ENCODE results near the gene MAPK8IP1. TPM values are rescaled to one million over a fixed set of nuclear protein-coding genes. Genes with fewer than 3 reads are reported as not detected.
"Not testable (repeated sequence)": the region's sequence is repeated elsewhere in the genome, so short reads cannot be mapped to it uniquely, and the experiment has no call there.

MAPK8IP1 gene
- 1 to 10 TPM; 3.6 to 8.0 (median 4.5) TPM for total RNA-seq

GRCh38 chr11:45885274-45885920, at the start of gene MAPK8IP1:
Gene MAPK8IP1, plus strand, starts transcription at chr11:45885651. Its CDS starts 170 bp downstream, at chr11:45885821.
- 12% methylated on average over 5 of the region's 73 CpGs for WGBS
- H3K4me1 ChIP-seq = peaks cover 11% of the 10 kb centered on the region
- no peaks in the 10 kb centered on the region for H3K9me3 ChIP-seq
- no peak for TF ChIP-seq EP300 (IDR thresholded peaks at IDR 0.05)
- no peak for TF ChIP-seq POLR2AphosphoS5 (IDR thresholded peaks at IDR 0.05)
- TF ChIP-seq CTCF (IDR thresholded peaks at IDR 0.05) = no peak
- no peak for TF ChIP-seq POLR2A (IDR thresholded peaks at IDR 0.05)
- DNase-seq (ENCODE audit: low spot score in 2 of 2) = no peak
- H3K4me3 ChIP-seq = peak within 1 kb of the TSS; percentile 60
- H3K27me3 ChIP-seq = no peaks in the 10 kb centered on the region
- H3K36me3 ChIP-seq = peaks cover 23% of the 10 kb centered on the region
- H3K27ac ChIP-seq = no peak within 1 kb of the TSS

- DNase-seq (ENCODE audit: low spot score in 2 of 2) = no peak
- 90% methylated on average over 6 of the region's 6 CpGs for WGBS
- H3K4me3 ChIP-seq = no peak overlapping the region
- H3K9me3 ChIP-seq = no peaks in the 10 kb centered on the region
- TF ChIP-seq EP300 (IDR thresholded peaks at IDR 0.05) (no peak), CTCF (IDR thresholded peaks at IDR 0.05) (no peak), POLR2A (IDR thresholded peaks at IDR 0.05) (no peak), POLR2AphosphoS5 (IDR thresholded peaks at IDR 0.05) (no peak)
- no peak overlapping the region for H3K27ac ChIP-seq
- H3K36me3 ChIP-seq = no peaks in the 10 kb centered on the region
- H3K27me3 ChIP-seq = no peaks in the 10 kb centered on the region
- H3K4me1 ChIP-seq = peaks cover 11% of the 10 kb centered on the region
These were observed 46.2 kb upstream of the MAPK8IP1 start for GRCh38 chr11:45839204-45839603.

GRCh38 chr11:45840251-45840650, 45.2 kb upstream of the MAPK8IP1 start:
- not testable (repeated sequence) for H3K36me3 ChIP-seq; H3K27me3 ChIP-seq; H3K4me3 ChIP-seq; H3K9me3 ChIP-seq; DNase-seq (ENCODE audit: low spot score in 2 of 2); H3K27ac ChIP-seq
- 82% methylated on average over 13 of the region's 13 CpGs for WGBS
- peaks cover 12% of the 10 kb centered on the region for H3K4me1 ChIP-seq

- H3K4me3 ChIP-seq = peak overlapping the region; percentile 7
- H3K27me3 ChIP-seq = no peaks in the 10 kb centered on the region
- peak overlapping the region; percentile 72 for H3K27ac ChIP-seq
- no peaks in the 10 kb centered on the region for H3K9me3 ChIP-seq
- peak; percentile 97 to 98 for DNase-seq (ENCODE audit: low spot score in 2 of 2)
- no peak for TF ChIP-seq EP300 (IDR thresholded peaks at IDR 0.05)
- TF ChIP-seq CTCF (IDR thresholded peaks at IDR 0.05) = peak; percentile 95
- TF ChIP-seq POLR2AphosphoS5 (IDR thresholded peaks at IDR 0.05) = peak in 1 of 3 donors; percentile 45
- peak in 1 of 2 donors; percentile 31 for TF ChIP-seq POLR2A (IDR thresholded peaks at IDR 0.05)
- no peaks in the 10 kb centered on the region for H3K36me3 ChIP-seq
- 19% methylated on average over 22 of the region's 22 CpGs for WGBS
- H3K4me1 ChIP-seq = peaks cover 27% of the 10 kb centered on the region
These were observed 42.1 kb upstream of the MAPK8IP1 start for GRCh38 chr11:45843158-45843924.

GRCh38 chr11:45844822-45845578, 40.5 kb upstream of the MAPK8IP1 start:
- WGBS = 79% methylated on average over 3 of the region's 3 CpGs

More at GRCh38 chr11:45844822-45845578, 40.5 kb upstream of the MAPK8IP1 start:
- H3K27me3 ChIP-seq = no peaks in the 10 kb centered on the region
- H3K9me3 ChIP-seq = no peaks in the 10 kb centered on the region
- H3K27ac ChIP-seq = no peak overlapping the region
- TF ChIP-seq POLR2AphosphoS5 (IDR thresholded peaks at IDR 0.05) = no peak
- no peak for TF ChIP-seq EP300 (IDR thresholded peaks at IDR 0.05)
- no peak for TF ChIP-seq POLR2A (IDR thresholded peaks at IDR 0.05)
- no peak for TF ChIP-seq CTCF (IDR thresholded peaks at IDR 0.05)
- DNase-seq (ENCODE audit: low spot score in 2 of 2) = no peak
- H3K4me1 ChIP-seq = peaks cover 43% of the 10 kb centered on the region
- H3K36me3 ChIP-seq = no peaks in the 10 kb centered on the region
- no peak overlapping the region for H3K4me3 ChIP-seq

Data from suprapubic skin (tissue), 4 donors.